GM19468 (cell line): ENCODE data around the gene S100A9.

Experiments used
- ATAC-seq: cut with Tn5 transposase; IDR thresholded peaks from one replicate; pipeline ENCODE4 v1.9.1; 2021; ENCODE audit warnings: mild to moderate bottlenecking, moderate library complexity, moderate number of reproducible peaks; ENCODE audit not compliant: unreplicated experiment; ENCODE audit errors: extremely low read depth

S100A9 gene

GRCh38 chr1:153386500-153386901 lies 28.8 kb downstream of the S100A9 start:
- ATAC-seq = no peak

DNA sequence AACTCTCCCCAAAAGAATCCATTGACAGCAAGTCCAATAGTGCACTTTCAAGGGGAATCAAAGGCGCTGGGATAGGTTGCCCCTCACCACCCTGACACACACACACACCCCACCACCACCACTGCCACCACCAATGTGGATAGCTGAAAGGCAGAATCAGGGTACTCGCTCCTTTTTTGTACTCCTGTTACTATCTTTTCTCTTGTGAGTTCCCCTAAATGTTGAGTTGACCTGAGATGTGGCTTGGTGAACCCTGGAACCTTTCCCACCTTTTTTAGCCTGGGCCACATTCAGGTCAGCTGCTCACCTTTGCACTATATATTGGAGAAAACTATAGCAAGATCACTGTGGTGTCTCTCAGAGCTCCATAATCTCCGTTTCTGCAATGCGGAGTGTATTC lies 29.3 kb downstream of the S100A9 start:
- no peak for ATAC-seq

DNA sequence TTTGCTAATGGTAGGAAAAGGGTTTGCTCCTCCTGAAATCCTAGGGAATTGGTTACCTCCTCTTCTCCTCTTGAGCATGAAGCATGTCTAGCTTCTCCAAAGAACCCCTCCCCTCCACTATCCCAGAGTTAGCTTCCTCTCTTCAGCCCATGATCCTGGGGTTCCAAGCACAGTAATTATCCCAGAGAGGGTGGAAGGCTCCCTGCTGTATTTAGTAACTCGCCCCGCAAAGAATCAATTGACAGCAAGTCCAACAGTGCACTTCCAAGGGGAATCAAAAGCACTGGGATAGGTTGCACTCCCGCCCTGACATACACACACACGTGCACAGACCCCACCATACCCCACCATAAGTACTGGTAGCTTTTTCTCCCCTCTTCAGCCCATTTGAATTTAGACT lies 30.1 kb downstream of the S100A9 start:
- no peak for ATAC-seq

DNA sequence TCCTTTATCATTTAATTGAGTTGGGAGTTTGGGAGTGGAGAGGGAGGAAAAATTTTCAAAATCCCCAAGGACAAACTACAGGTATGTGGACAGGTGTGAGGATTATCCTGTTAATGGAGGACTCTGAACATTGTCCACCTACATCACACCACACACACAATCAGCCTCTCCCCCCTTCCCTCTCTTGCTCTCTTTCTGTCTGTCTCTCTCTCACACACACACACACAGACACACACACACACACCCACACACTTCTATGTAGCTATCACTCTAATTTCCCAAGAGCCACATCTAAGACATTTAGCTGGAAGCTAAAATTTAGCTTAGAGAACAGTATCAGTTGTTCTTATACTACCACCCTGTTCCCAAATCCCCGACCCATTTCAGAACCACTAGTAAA lies 31.7 kb downstream of the S100A9 start:
- no peak for ATAC-seq

GRCh38 chr1:153389973-153390879 lies 32.6 kb downstream of the S100A9 start:
- ATAC-seq = no peak

DNA sequence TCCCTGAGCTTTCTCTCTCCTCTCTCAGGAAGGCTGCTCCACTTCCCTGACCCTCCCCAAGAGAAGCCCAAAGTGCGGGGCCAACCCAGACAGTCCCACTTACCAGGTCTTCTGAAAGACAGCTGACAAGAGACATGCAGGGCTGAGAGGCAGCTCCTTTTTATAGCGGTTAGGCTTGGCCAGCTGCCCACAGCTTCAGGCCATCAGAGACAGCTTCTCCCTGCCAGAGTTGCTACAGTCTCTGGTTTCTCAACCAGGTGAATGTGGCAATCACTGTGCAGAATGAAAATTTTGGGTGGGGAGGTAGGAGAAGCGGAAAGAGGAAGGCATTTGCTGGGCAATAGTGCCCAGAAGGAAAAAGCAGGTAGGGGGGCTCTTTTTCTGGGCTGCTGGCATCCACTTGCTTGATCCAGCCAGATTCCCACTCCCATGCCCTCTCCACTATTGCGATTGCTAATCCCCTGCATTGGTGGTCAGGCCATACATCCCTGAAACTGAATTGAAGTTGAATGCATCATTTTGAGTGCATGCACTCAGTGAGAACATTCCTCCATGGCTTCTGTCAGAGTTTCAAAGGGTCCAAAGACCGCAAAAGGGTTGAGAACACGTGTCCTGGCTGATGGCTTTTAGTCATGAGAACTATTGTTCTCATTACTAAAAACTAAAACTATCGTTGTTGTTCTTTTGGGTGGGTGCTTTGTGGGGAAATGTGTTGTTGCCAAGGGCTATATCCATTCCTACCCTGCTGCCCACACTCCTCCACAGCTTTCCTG lies 33.5 kb downstream of the S100A9 start, which contains the start of gene S100A8:
TSS of gene S100A8 (minus strand) at position 136 of the 773 bp plus-strand sequence. CDS start 538 bp downstream, outside the sequence.
- ATAC-seq = no peak

- no peak for ATAC-seq
These were observed 34.6 kb downstream of the S100A9 start for GRCh38 chr1:153392258-153392657.

DNA sequence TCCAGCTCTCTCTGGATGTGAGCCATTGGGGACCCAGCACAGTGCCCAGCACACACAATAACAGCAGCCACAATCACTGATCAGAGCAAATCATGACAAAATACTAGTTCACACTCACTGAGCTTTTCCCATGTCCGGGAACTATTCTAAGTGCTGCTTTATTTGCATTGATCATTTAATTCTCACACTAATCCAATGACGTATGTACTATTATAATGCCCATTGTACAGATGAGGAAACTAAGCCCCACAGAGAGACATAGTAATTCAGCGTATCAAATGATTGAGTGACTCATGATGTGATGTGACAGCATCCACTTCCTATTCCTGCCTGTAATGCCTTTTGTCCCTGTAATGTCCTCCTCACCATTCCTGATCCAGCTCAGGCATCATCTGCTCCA lies 35.2 kb downstream of the S100A9 start:
- ATAC-seq = no peak

- no peak for ATAC-seq
These were observed 36.3 kb downstream of the S100A9 start for GRCh38 chr1:153393926-153394325.

DNA sequence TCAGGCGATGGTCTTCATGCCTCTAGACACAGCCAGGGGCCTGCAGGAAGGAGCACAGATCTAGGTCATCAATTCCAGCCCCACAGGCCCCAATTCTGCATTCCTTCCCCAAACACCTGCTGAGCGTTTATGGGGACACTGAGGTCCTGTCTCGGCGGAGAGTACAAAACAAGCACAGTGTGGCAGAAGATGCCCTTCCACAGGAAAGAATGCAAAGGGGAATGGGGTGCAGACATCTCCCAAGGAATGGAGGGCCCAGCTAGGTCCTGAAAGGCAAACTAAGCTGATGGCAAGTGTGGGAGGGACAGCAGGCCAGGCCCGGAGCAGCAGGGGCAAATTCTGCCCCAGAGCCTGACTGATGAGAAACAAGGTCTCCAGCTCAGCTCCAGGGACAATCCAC lies 36.7 kb downstream of the S100A9 start:
- no peak for ATAC-seq

DNA sequence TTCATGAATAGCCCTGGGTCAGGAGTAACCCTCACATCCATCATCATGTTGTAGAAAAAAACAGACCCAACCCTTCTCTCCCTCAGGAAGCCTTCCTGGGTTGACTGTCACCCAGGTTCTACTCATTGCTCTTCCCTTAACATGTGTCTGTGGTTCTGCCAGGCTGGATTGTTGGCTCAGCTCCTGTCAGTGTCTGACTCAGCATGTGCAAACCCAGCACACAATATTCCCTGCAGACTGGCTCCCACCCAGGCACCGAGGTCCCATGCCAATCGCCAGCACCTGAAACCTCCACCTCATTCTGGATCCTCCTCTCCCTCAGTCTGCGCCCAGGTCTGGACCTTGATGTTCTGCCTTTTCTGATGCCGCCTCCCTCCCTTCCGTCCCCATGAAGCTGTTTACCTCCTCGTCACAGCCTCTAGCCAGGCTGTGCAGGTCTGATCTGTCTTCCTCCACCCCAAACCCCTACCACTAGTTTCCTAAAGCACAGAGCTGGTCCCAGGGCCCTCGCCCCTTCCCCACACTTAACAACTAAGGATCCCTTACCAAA lies 37.6 kb downstream of the S100A9 start:
- no peak for ATAC-seq

GRCh38 chr1:153395776-153396175 lies 38.1 kb downstream of the S100A9 start:
- ATAC-seq = no peak

DNA sequence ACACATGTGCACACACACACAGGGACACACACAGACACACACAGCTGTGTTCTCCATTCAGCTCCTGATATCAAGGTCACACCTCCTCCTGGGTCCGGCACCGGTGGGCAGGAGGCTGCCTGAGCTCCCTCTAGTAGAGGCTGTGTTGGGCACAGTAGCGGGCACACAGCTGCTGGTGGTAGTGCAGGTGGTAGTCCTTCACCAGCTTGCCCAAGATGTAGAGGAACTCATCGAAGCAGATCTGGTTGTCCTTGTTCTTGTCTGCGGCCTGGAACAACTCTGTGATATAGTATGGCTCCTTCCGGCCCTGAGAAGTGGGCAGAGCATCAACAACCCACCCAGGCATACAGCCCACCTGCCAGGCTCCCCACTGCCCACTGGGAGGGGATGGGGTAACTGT lies 38.8 kb downstream of the S100A9 start:
- ATAC-seq = no peak

GRCh38 chr1:153397051-153397923 lies 39.6 kb downstream of the S100A9 start:
- no peak for ATAC-seq

- no peak for ATAC-seq
These were observed 40.4 kb downstream of the S100A9 start for GRCh38 chr1:153397924-153398651.

DNA sequence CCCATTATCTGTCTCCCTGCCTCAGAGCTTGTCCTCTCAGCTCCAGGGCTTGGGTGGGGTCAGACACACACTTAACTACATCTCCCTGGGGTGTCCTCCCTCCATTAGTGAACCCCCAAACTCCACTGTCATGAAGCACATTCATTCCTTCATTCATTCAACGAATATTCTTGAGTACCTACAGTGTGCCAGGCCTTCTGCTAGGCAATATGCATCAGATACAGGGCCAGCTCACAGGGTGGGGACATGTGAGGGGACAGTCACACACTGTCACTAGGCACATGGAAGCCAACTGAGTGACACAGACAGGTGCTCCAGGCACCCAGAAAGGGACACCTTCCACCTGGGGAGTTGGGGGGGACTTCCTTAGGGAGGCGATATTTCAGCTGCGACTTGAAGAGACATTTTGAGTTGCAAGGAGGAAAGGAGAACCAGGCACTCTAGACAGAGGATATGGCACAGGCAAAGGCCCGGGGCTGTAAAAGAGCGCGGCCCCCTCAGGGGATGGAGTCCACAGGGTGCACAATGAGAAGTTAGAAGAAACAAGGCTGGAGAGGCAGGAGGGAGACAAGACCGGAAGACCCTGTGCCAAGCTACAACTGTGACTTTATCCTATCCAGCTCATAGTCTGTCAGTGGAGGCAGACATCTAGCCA lies 41.9 kb downstream of the S100A9 start:
- no peak for ATAC-seq

DNA sequence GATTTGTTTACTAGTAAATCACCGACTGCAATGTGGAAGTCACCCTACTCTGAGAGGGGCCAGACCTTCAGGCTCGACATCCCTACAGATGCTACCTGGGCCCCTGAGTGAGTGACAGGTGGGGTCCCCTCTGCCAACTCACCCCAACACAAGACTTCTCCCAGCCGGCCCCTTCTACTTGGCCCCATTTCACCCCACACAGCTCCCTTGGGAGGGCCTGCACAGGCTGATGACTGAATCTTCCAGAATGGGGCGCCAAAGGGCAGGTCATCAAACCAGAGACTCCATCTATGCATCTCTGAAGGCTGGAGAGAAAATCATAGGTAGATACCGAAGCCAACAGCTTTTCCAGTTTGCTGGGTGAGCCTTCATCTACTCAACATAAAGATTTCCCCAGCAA lies 42.6 kb downstream of the S100A9 start:
- no peak for ATAC-seq

DNA sequence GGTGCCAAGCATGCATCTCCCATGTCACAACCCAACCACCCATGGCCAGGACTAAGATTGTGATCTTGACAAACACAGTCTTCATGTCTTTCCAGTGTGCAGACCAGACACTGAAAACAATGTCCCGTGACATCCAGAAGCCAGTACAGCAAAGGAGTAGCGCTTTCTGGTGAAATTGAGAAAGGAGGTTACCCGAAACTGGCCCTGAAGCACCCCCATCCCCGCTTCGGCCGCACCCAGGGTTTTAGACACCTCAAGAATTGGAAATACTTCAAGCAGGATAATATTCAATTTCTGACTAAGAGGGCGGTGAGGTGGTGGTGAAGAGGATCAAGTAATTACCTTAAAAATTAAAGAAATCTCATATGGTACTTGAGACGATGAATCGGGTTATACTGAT lies 43.8 kb downstream of the S100A9 start:
- ATAC-seq = no peak

GRCh38 chr1:153402226-153402625 lies 44.6 kb downstream of the S100A9 start:
- no peak for ATAC-seq
